Skin epidermis (tissue), 12 donors: ENCODE data around the gene MYB.
"Not testable (repeated sequence)": the region's sequence is repeated elsewhere in the genome, so short reads cannot be mapped to it uniquely, and the experiment has no call there.

Source experiments
- H3K27ac ChIP-seq, 21 experiments: fragments of 200-600 bp; sonication (generic) in 11 of 21; one replicate each; pipeline ENCODE4 v1.5.0; 2020; ENCODE audit warnings: mild to moderate bottlenecking in 3 of 21, inconsistent platforms in 2 of 21, moderate library complexity in 2 of 21
- H3K4me3 ChIP-seq, 7 experiments: fragments of 200-600 bp; sonication (generic) in 2 of 7; one replicate each; pipeline ENCODE4 v1.5.0; 2020; ENCODE audit warnings: inconsistent platforms in 2 of 7, mild to moderate bottlenecking in 2 of 7, moderate library complexity in 1 of 7

The MYB gene

GRCh38 chr6:135180542-135181332 lies at the start of gene MYB:
Gene MYB, plus strand, starts transcription at chr6:135181308. Its CDS starts 206 bp downstream, at chr6:135181514.
- Histone ChIP-seq H3K27ac (peak within 1 kb of the TSS in 13 of 21 experiments; percentile 11 to 77 (median 52)), H3K4me3 (peak within 1 kb of the TSS; percentile 44 to 67 (median 53))

- H3K27ac ChIP-seq = no peak overlapping the region
- no peak overlapping the region for H3K4me3 ChIP-seq
These were observed 48.3 kb upstream of the MYB start for GRCh38 chr6:135132776-135133175.

GRCh38 chr6:135135835-135136234 lies 45.3 kb upstream of the MYB start:
- Histone ChIP-seq H3K27ac (no peak overlapping the region), H3K4me3 (no peak overlapping the region)

GRCh38 chr6:135137826-135138225 lies 43.3 kb upstream of the MYB start:
- no peak overlapping the region for H3K4me3 ChIP-seq
- H3K27ac ChIP-seq = no peak overlapping the region

- Histone ChIP-seq H3K27ac (peak overlapping the region in 1 of 21 experiments; percentile 17), H3K4me3 (no peak overlapping the region)
These were observed 39.9 kb upstream of the MYB start for GRCh38 chr6:135141182-135141581.

- Histone ChIP-seq H3K27ac (peak overlapping the region in 1 of 21 experiments; percentile 17), H3K4me3 (no peak overlapping the region)
These were observed 39.4 kb upstream of the MYB start for GRCh38 chr6:135141728-135142127.

- not testable (repeated sequence) for H3K4me3 ChIP-seq, H3K27ac ChIP-seq
These were observed 38.9 kb upstream of the MYB start for GRCh38 chr6:135142232-135142631.

GRCh38 chr6:135144673-135145062 lies 36.4 kb upstream of the MYB start:
- no peak overlapping the region for H3K27ac ChIP-seq

GRCh38 chr6:135145063-135145800 lies 35.9 kb upstream of the MYB start:
- Histone ChIP-seq H3K27ac (peak overlapping the region in 1 of 21 experiments; percentile 16), H3K4me3 (no peak overlapping the region)

More at GRCh38 chr6:135144673-135145062, 36.4 kb upstream of the MYB start:
- no peak overlapping the region for H3K4me3 ChIP-seq

GRCh38 chr6:135146162-135146934 lies 34.8 kb upstream of the MYB start:
- no peak overlapping the region for H3K4me3 ChIP-seq
- peak overlapping the region in 1 of 21 experiments; percentile 27 for H3K27ac ChIP-seq

GRCh38 chr6:135147637-135148592 lies 33.2 kb upstream of the MYB start:
- Histone ChIP-seq H3K4me3 (no peak overlapping the region), H3K27ac (no peak overlapping the region)

GRCh38 chr6:135148889-135149288 lies 32.2 kb upstream of the MYB start:
- no peak overlapping the region for H3K4me3 ChIP-seq
- no peak overlapping the region for H3K27ac ChIP-seq

GRCh38 chr6:135149376-135149775 lies 31.7 kb upstream of the MYB start:
- H3K4me3 ChIP-seq = no peak overlapping the region
- H3K27ac ChIP-seq = no peak overlapping the region

GRCh38 chr6:135150481-135150880 lies 30.6 kb upstream of the MYB start:
- not testable (repeated sequence) for H3K27ac ChIP-seq, H3K4me3 ChIP-seq

GRCh38 chr6:135154125-135154524 lies 27.0 kb upstream of the MYB start:
- not testable (repeated sequence) for H3K27ac ChIP-seq, H3K4me3 ChIP-seq

- H3K27ac ChIP-seq = no peak overlapping the region
These were observed 22.7 kb upstream of the MYB start for GRCh38 chr6:135158397-135158796.

GRCh38 chr6:135159531-135159930 lies 21.6 kb upstream of the MYB start:
- no peak overlapping the region for H3K4me3 ChIP-seq
- no peak overlapping the region for H3K27ac ChIP-seq

More at GRCh38 chr6:135158397-135158796, 22.7 kb upstream of the MYB start:
- H3K4me3 ChIP-seq = no peak overlapping the region

GRCh38 chr6:135161411-135162395 lies 19.4 kb upstream of the MYB start:
- Histone ChIP-seq H3K4me3 (no peak overlapping the region), H3K27ac (no peak overlapping the region)
